ENCODE data around the gene SPAG4.
A peak's percentile ranks its signal among the peaks of the same experiment; 100 is the strongest.

SPAG4 gene

GRCh38 chr20:35598476-35598875, 17.2 kb upstream of the SPAG4 start:
- TF ChIP-seq CEBPB (IDR thresholded peaks at IDR 0.05) (no peak), TCF12 (IDR thresholded peaks at IDR 0.05; ENCODE audit: low read depth) (no peak), NFIC (IDR thresholded peaks at IDR 0.05) (no peak), ZBTB7A (IDR thresholded peaks at IDR 0.05; ENCODE audit: low read depth) (no peak), REST (IDR thresholded peaks at IDR 0.05; ENCODE audit: low read depth) (no peak), TEAD4 (IDR thresholded peaks at IDR 0.05) (no peak), USF1 (IDR thresholded peaks at IDR 0.05) (no peak), TAF1 (IDR thresholded peaks at IDR 0.05; ENCODE audit: low read depth) (no peak), RAD21 (IDR thresholded peaks at IDR 0.05; ENCODE audit: low read depth) (no peak), FOXM1 (IDR thresholded peaks at IDR 0.05; ENCODE audit: borderline replicate concordance, low read depth) (no peak), EP300 (IDR thresholded peaks at IDR 0.05; ENCODE audit: borderline replicate concordance) (no peak), YY1 (IDR thresholded peaks at IDR 0.05; ENCODE audit: low read depth) (no peak), CREB1 (IDR thresholded peaks at IDR 0.05; ENCODE audit: low read depth) (no peak), EGR1 (IDR thresholded peaks at IDR 0.05) (no peak), MAX (IDR thresholded peaks at IDR 0.05) (no peak)

GRCh38 chr20:35598899-35599775, 16.5 kb upstream of the SPAG4 start:
- no peak for TF ChIP-seq TEAD4 (IDR thresholded peaks at IDR 0.05)
- no peak for TF ChIP-seq CEBPB (IDR thresholded peaks at IDR 0.05)
- TF ChIP-seq MAX (IDR thresholded peaks at IDR 0.05), result no peak
- no peak for TF ChIP-seq TAF1 (IDR thresholded peaks at IDR 0.05; ENCODE audit: low read depth)
- no peak for TF ChIP-seq USF1 (IDR thresholded peaks at IDR 0.05)
- no peak for TF ChIP-seq ZBTB7A (IDR thresholded peaks at IDR 0.05; ENCODE audit: low read depth)
- no peak for TF ChIP-seq TCF12 (IDR thresholded peaks at IDR 0.05; ENCODE audit: low read depth)
- 0 out of 2 replicates have a peak, but pooled peaks have one; percentile 0 for TF ChIP-seq RAD21 (IDR thresholded peaks at IDR 0.05; ENCODE audit: low read depth)

GRCh38 chr20:35599776-35600120, 15.9 kb upstream of the SPAG4 start:
- TF ChIP-seq TAF1 (IDR thresholded peaks at IDR 0.05; ENCODE audit: low read depth) (no peak), TEAD4 (IDR thresholded peaks at IDR 0.05) (no peak), TCF12 (IDR thresholded peaks at IDR 0.05; ENCODE audit: low read depth) (no peak), YY1 (IDR thresholded peaks at IDR 0.05; ENCODE audit: low read depth) (no peak), NFIC (IDR thresholded peaks at IDR 0.05) (no peak), MAX (IDR thresholded peaks at IDR 0.05) (no peak), ZBTB7A (IDR thresholded peaks at IDR 0.05; ENCODE audit: low read depth) (no peak), REST (IDR thresholded peaks at IDR 0.05; ENCODE audit: low read depth) (no peak), RAD21 (IDR thresholded peaks at IDR 0.05; ENCODE audit: low read depth) (no peak), FOXM1 (IDR thresholded peaks at IDR 0.05; ENCODE audit: borderline replicate concordance, low read depth) (no peak), CREB1 (IDR thresholded peaks at IDR 0.05; ENCODE audit: low read depth) (no peak), EP300 (IDR thresholded peaks at IDR 0.05; ENCODE audit: borderline replicate concordance) (no peak), EGR1 (IDR thresholded peaks at IDR 0.05) (no peak), USF1 (IDR thresholded peaks at IDR 0.05) (no peak)

GRCh38 chr20:35600176-35600992, 15.2 kb upstream of the SPAG4 start:
- TF ChIP-seq EGR1 (IDR thresholded peaks at IDR 0.05) (no peak), CEBPB (IDR thresholded peaks at IDR 0.05) (no peak), MAX (IDR thresholded peaks at IDR 0.05) (no peak), NFIC (IDR thresholded peaks at IDR 0.05) (no peak), TEAD4 (IDR thresholded peaks at IDR 0.05) (no peak), ZBTB7A (IDR thresholded peaks at IDR 0.05; ENCODE audit: low read depth) (no peak), TAF1 (IDR thresholded peaks at IDR 0.05; ENCODE audit: low read depth) (no peak), FOXM1 (IDR thresholded peaks at IDR 0.05; ENCODE audit: borderline replicate concordance, low read depth) (no peak), CREB1 (IDR thresholded peaks at IDR 0.05; ENCODE audit: low read depth) (no peak), REST (IDR thresholded peaks at IDR 0.05; ENCODE audit: low read depth) (no peak), YY1 (IDR thresholded peaks at IDR 0.05; ENCODE audit: low read depth) (no peak), TCF12 (IDR thresholded peaks at IDR 0.05; ENCODE audit: low read depth) (no peak), RAD21 (IDR thresholded peaks at IDR 0.05; ENCODE audit: low read depth) (no peak), USF1 (IDR thresholded peaks at IDR 0.05) (no peak)

All from Ishikawa (cell line).